Measurements from ENCODE around the gene MYBPH.

The MYBPH gene

GRCh38 chr1:203148579-203148978 is 27.0 kb downstream of the MYBPH start:
- DNase-seq (ENCODE audit: low spot score): no peak

- no peak for DNase-seq (ENCODE audit: low spot score)
Measured at GRCh38 chr1:203148127-203148526, 27.5 kb downstream of the MYBPH start.

GRCh38 chr1:203147376-203147775 is 28.2 kb downstream of the MYBPH start:
- no peak for DNase-seq (ENCODE audit: low spot score)

DNA sequence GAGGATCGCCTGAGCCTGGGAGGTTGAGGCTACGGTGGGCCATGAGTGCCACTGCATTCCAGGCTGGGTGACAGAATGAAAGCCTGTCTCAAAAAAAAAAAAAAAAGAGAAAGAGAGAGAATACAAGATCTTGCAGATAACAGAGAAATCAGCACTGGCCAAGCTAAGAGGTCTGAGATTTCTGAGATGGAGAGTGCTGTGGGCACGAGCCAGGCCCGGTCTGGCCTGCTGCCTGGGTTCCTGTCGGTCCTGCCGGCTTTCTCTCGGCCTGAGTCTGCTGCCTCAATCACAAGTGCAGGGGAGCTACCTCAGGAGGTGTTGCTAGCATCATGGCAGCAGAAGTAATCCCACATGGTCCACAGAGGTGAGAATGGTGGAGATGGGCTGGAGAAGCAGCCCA is 29.1 kb downstream of the MYBPH start:
- DNase-seq (ENCODE audit: low spot score): no peak

DNA sequence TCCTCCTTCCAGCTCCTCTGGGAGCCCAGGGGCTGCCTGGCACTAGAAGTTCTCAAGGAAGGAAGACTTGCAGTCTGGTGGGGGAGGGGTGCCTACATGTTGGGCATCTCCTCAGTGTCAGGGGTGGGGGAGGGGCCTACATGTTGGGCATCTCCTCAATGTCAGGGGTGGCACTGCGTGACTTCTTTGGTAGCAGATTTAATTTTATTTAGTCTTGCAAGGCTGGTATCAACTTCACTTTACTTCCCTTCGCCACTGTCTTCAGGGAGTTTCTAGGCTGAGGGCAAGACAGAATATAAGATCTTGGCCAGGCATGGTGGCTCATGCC is 29.6 kb downstream of the MYBPH start:
- no peak for DNase-seq (ENCODE audit: low spot score)

DNA sequence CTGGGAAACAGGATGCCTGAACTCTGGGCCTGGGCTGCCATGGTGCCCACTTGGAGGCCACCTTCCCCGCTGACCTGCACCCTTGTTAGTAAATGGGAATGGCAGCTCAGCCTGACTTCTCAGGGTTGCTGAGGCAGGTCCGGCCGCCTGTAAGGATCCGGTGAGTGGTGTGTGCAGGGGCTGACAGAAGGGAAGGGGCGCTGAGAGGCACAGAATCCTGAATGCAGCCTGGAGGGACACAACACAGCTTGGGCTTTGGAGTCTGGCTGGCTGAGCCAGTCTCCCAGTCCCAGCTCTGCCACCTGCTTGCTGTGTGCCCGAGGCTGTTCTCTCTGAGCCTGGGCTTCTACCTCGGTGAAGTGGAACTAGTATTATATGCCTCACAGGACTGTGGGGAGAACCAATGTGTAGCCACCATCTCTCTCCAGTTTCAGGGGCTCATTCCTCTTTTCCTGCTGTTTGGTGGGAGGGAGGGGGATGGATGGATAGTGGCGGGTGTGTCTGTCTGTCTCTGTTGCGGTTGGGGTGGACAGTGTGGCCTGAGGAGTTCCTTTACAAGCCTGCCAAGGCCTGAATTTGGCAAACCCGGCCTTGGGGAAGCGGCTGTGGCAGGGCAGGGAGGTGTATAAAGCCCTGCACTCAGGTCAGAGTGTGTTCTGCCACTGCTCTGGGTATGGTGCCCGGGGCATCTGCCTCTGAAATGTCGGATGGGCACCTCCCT is 30.1 kb downstream of the MYBPH start:
- no peak for DNase-seq (ENCODE audit: low spot score)

- no peak for DNase-seq (ENCODE audit: low spot score)
Measured at GRCh38 chr1:203144661-203145060, 31.0 kb downstream of the MYBPH start.

GRCh38 chr1:203143641-203144040 is 32.0 kb downstream of the MYBPH start:
- DNase-seq (ENCODE audit: low spot score): no peak

DNA sequence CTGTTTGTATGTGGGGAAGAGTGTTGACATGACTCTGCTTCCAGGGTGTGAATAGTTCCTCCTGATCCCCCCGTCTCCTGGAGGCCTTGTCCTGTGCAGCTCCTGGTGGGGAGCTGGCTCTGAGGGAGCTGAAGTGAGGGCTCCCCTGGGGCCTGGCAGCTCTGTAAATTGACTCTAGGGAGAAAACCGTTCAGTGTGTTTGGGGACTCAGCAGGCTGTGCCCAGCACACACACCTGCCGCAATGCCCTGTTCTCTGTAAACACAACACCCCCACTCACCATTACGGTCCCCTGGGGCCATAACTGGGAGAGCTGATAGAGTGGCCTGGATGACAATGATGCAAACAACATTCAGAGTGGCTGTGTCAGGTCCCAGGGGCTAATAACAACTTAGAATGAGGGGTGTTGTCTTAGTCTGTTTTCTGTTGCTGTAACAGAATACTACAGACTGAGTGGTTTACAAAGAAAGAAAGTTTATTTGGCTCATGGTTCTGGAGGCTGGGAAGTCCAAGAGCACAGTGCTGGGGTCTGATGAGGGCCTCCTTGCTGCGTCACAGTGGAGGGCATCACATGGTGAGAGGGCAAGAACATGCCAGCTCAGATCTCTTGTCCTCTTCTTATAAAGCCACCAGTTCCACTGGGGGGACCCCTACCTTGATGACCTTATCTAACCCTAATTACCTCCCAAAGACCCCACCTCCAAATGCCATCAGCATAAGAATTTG is 32.8 kb downstream of the MYBPH start:
- DNase-seq (ENCODE audit: low spot score): no peak

DNA sequence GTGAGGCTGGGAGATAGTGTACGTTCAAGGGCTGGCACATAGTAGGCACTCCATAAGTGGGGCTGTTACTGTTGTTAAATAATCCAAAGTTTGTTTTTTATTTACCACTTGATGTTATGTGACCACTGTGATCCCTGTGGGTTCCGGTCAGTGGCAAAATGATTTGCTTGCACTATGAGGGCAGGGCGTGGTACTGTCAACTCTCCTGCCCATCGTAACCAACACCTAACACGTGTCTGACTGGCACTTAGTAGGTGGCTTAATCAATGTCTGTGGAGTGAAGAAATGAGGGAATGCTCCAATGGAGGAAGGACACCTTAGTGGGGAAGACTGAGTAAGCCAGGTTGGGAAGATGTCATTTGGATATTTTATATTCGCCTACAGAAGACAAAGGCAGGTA is 33.5 kb downstream of the MYBPH start:
- DNase-seq (ENCODE audit: low spot score): no peak

DNA sequence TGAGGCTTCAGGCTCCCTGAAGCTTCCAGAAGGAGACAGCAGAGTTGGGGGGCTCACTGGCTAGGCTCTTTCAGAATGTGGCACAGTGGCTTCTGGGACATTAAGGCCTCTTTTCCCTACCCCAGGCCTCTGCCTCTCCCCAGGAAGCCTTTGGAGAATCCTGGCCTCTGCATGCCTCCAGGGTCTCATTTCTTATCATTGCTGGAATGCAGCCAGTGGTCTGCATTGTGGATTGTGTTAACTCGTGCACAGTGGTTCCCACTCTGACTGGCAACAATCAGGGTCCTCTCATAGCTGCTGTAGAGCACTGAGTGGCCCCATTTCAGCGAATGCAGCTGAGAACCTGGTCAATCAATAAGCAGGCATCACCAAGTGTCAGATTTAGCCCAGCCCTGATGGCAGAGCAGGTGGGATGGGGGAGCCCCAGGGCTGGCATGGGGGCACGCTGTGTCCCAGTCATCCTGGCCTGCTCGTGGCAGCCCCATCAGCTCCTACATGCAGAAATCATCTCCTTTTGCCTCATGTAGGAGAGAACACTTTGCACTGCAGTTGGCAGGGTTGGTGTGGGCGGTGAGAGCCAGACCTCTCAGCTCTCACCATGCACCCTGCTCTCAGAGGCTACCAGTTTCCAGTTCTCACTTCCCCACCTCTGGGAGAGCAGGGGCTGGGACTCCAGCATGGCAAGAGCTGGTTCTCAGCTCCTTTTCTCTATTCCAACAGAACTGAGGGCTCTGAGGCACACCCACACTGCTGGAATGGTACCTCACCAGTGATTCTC is 34.7 kb downstream of the MYBPH start:
- no peak for DNase-seq (ENCODE audit: low spot score)

DNA sequence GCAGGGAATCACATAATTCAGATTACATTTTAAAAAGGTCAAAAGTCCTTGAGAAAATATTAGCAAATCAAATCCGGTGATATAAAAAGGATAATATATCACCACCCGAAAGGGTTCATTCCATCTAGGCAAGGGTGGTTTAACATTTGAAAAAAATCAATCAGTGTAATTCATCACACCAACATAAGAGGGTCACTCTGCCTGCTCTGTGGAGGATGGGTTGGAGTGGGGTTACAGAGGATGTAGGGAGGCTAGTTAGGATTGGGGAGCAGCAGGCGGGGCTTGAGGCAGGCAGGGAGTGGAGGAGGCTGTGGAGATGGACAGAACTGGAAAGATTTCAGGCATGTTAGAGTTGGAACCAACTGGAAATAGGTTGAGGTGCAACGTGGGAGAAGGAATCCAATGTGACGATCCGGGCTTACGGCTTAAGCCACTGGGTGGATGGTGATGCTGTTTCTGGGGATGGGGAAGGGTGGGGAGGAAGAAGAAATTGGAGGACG is 35.6 kb downstream of the MYBPH start:
- DNase-seq (ENCODE audit: low spot score): no peak

DNA sequence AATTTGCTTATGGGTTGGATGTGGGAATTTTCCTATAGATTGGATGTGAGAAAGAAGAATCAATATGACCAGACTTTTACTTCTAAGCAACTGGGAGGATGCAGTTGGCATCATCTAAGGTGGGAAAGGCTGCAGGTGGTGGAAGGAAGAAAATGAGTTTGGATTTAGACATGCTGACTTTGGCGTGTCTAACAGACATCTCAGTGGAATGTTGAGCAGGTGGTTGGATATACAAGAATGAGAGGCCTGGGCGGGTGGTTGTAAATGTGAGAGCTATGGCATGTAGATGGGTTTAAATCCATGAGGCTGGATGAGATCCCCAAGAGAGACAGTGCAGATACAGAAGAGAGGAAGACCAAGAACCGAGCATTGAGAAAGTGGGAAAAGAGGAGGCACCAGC is 37.6 kb downstream of the MYBPH start:
- no peak for DNase-seq (ENCODE audit: low spot score)

DNA sequence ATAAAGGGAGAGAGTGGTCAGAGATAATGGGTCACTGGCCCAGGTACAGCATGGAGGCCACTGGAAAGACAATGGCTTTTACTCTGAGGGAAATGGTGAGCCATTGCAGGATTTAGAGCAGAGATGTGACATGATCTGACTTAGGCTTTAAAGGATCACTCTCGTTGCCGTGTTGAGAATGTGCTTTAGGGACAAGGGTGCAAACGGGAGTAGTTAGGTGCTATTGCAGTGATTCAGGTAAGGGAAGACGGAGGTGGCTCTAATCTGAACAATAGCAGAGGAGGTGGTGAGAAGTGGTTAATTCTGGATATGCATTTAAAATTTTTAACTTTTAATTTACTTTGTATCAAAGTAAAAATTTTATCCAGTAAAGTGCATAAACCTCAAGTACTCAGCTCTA is 38.3 kb downstream of the MYBPH start:
- no peak for DNase-seq (ENCODE audit: low spot score)

- no peak for DNase-seq (ENCODE audit: low spot score)
Measured at GRCh38 chr1:203136409-203137042, 39.1 kb downstream of the MYBPH start.

- no peak for DNase-seq (ENCODE audit: low spot score)
Measured at GRCh38 chr1:203135636-203136305, 39.9 kb downstream of the MYBPH start.

DNA sequence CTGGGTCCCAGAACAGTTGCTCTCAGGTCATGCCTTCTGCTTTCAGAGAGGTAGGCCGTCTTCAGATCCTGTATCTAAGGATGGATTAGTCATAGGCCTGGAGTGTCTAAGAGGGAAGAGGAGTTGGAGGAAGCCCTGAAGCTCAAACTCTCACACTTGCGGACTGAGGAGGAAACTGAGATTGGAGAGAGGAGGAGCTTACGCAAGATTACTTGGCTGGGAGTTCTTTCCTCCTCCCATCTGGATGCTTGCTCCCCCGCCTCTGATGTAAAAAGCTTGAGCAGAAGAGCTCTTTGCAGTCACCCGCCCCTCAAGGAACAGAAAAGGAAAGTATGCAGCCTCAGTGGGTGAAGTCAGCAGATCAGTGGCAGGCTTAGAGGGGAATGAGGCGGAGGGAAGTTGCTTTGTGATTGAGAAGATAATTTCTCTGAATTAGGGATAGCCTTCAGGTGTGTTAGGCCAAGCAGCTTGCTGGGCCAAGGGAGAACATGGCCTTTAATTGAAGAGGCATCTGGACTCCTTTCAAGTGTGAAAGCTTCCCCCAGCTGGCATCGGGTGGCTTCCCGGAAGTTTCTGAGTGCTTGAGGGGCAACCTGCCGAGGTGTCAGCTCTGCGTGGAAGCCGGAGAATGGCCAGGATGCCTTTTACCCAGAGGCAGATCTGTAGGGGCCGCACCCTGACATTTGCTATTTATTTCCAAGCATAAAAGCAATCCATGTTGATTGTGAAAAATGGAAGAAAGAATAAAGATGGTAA is 41.5 kb downstream of the MYBPH start:
- no peak for DNase-seq (ENCODE audit: low spot score)

GRCh38 chr1:203131548-203132200 is 44.0 kb downstream of the MYBPH start:
- DNase-seq (ENCODE audit: low spot score): no peak

- no peak for DNase-seq (ENCODE audit: low spot score)
Measured at GRCh38 chr1:203130358-203130985, 45.2 kb downstream of the MYBPH start.

Measured in activated CD4-positive, alpha-beta T cell treated with anti-CD3 and anti-CD28 coated beads, Interleukin-2, Interleukin-4, amounts not matched to agents 100 ng/mL and 50 ng/mL, durations not matched to agents 16 hours and 8 hours (primary cell).